ENCODE data around the gene FLOT2. TPM values are rescaled to one million over a fixed set of nuclear protein-coding genes. Genes with fewer than 3 reads are reported as not detected.
"Not testable (repeated sequence)": the region's sequence is repeated elsewhere in the genome, so short reads cannot be mapped to it uniquely, and the experiment has no call there.

Gene FLOT2
- total RNA-seq, 1 donor from 2014 or later = 56.2 TPM

GRCh38 chr17:28879886-28880571 is 17.5 kb downstream of the FLOT2 start:
- H3K9me3 ChIP-seq = no peaks in the 10 kb centered on the region
- H3K27ac ChIP-seq = no peak overlapping the region
- intact Hi-C loops (cut with DNase I) = no loop called here
- no peak overlapping the region for H3K4me3 ChIP-seq
- DNase-seq (ENCODE audit: extremely low spot score in 2 of 2) = peak in 1 of 2 donors; percentile 81
- no peak for TF ChIP-seq POLR2A (IDR thresholded peaks at IDR 0.05)
- H3K27me3 ChIP-seq = no peaks in the 10 kb centered on the region
- H3K4me1 ChIP-seq = no peaks in the 10 kb centered on the region
- peaks cover 0 to 52% of the 10 kb centered on the region in 2 donors for H3K36me3 ChIP-seq

- Histone ChIP-seq H3K36me3 (peaks cover 0 to 45% of the 10 kb centered on the region in 2 donors), H3K27ac (no peak overlapping the region), H3K4me3 (no peak overlapping the region), H3K27me3 (no peaks in the 10 kb centered on the region), H3K4me1 (no peaks in the 10 kb centered on the region), H3K9me3 (no peaks in the 10 kb centered on the region)
- DNase-seq (ENCODE audit: extremely low spot score in 2 of 2) = peak in 1 of 2 donors; percentile 82
- no peak for TF ChIP-seq POLR2A (IDR thresholded peaks at IDR 0.05)
- no peak for TF ChIP-seq CTCF (IDR thresholded peaks at IDR 0.05)
- no peak for TF ChIP-seq POLR2AphosphoS5 (IDR thresholded peaks at IDR 0.05; ENCODE audit: insufficient read depth in 1 of 2, low read depth in 1 of 2)
- intact Hi-C loops (cut with DNase I) = no loop called here
Observed at GRCh38 chr17:28878981-28879380, 18.6 kb downstream of the FLOT2 start.

- Histone ChIP-seq H3K36me3 (peaks cover 0 to 41% of the 10 kb centered on the region in 2 donors), H3K27ac (no peak overlapping the region), H3K4me3 (no peak overlapping the region), H3K9me3 (no peaks in the 10 kb centered on the region), H3K4me1 (no peaks in the 10 kb centered on the region), H3K27me3 (no peaks in the 10 kb centered on the region)
- TF ChIP-seq POLR2A (IDR thresholded peaks at IDR 0.05) (no peak), POLR2AphosphoS5 (IDR thresholded peaks at IDR 0.05; ENCODE audit: insufficient read depth in 1 of 2, low read depth in 1 of 2) (no peak), CTCF (IDR thresholded peaks at IDR 0.05) (no peak)
- intact Hi-C loops (cut with DNase I) = no loop called here
- no peak for DNase-seq (ENCODE audit: extremely low spot score in 2 of 2)
Observed at GRCh38 chr17:28878158-28878910, 19.2 kb downstream of the FLOT2 start.

GRCh38 chr17:28877150-28877711 is 20.3 kb downstream of the FLOT2 start:
- DNase-seq (ENCODE audit: extremely low spot score in 2 of 2); H3K27ac ChIP-seq; intact Hi-C loops (cut with DNase I); H3K4me1 ChIP-seq; H3K4me3 ChIP-seq; H3K9me3 ChIP-seq; H3K27me3 ChIP-seq: not testable (repeated sequence)
- peaks cover 0 to 30% of the 10 kb centered on the region in 2 donors for H3K36me3 ChIP-seq

GRCh38 chr17:28875848-28876550 is 21.5 kb downstream of the FLOT2 start:
- TF ChIP-seq POLR2AphosphoS5 (IDR thresholded peaks at IDR 0.05; ENCODE audit: insufficient read depth in 1 of 2, low read depth in 1 of 2) = no peak
- TF ChIP-seq CTCF (IDR thresholded peaks at IDR 0.05) = no peak
- no peak for TF ChIP-seq POLR2A (IDR thresholded peaks at IDR 0.05)
- H3K36me3 ChIP-seq = peaks cover 0 to 18% of the 10 kb centered on the region in 2 donors
- H3K4me3 ChIP-seq = no peak overlapping the region
- H3K4me1 ChIP-seq = no peaks in the 10 kb centered on the region
- no peak for DNase-seq (ENCODE audit: extremely low spot score in 2 of 2)
- H3K27ac ChIP-seq = no peak overlapping the region
- no peaks in the 10 kb centered on the region for H3K27me3 ChIP-seq
- intact Hi-C loops (cut with DNase I) = no loop called here
- H3K9me3 ChIP-seq = no peaks in the 10 kb centered on the region
